Neutrophil (primary cell): ENCODE results near the gene NANP.

ENCODE experiments used
- H3K27ac ChIP-seq: fragments of 200-600 bp; sonication (generic); 2 replicates; pipeline ENCODE4 v1.5.1; 2016; ENCODE audit warnings: mild to moderate bottlenecking, moderate library complexity
- H3K27me3 ChIP-seq: fragments of 200-600 bp; sonication (generic); 2 replicates; pipeline ENCODE4 v1.6.0; 2016; ENCODE audit warnings: mild to moderate bottlenecking
- H3K36me3 ChIP-seq: fragments of 200-600 bp; sonication (generic); 2 replicates; pipeline ENCODE4 v1.5.1; 2017
- H3K4me1 ChIP-seq, 2 experiments: fragments of 200-600 bp in 1 of 2; sonication (generic) in 1 of 2; 1 replicate in 1 of 2; 2 replicates in 1 of 2; pipeline versions ENCODE4 v1.5.1 to v1.6.1; 2013 to 2016; ENCODE audit warnings: low read depth in 1 of 2, low read length in 1 of 2, mild to moderate bottlenecking in 1 of 2, moderate library complexity in 1 of 2; ENCODE audit not compliant: control insufficient read depth in 1 of 2, insufficient read depth in 1 of 2
- H3K4me3 ChIP-seq, 2 experiments: fragments of 200-600 bp in 1 of 2; sonication (generic) in 1 of 2; 1 replicate in 1 of 2; 2 replicates in 1 of 2; pipeline ENCODE4 v1.5.1; 2013 to 2016; ENCODE audit warnings: low read depth in 1 of 2, low read length in 1 of 2, mild to moderate bottlenecking in 1 of 2, moderate library complexity in 1 of 2
- H3K9me3 ChIP-seq: fragments of 200-600 bp; sonication (generic); 2 replicates; pipeline ENCODE4 v1.5.1; 2016
- TF ChIP-seq, protein P1 (sequence below): fragments of 200-600 bp; sonication (generic); IDR thresholded peaks from 2 replicates; pipeline ENCODE4 v1.5.1; 2016; ENCODE audit warnings: antibody characterized with exemption

The NANP gene

GRCh38 chr20:25623736-25624499, at the start of gene NANP:
Gene NANP, minus strand, starts transcription at chr20:25624014. Its CDS starts 66 bp downstream, at chr20:25623948.
- TF ChIP-seq, protein P1, sequence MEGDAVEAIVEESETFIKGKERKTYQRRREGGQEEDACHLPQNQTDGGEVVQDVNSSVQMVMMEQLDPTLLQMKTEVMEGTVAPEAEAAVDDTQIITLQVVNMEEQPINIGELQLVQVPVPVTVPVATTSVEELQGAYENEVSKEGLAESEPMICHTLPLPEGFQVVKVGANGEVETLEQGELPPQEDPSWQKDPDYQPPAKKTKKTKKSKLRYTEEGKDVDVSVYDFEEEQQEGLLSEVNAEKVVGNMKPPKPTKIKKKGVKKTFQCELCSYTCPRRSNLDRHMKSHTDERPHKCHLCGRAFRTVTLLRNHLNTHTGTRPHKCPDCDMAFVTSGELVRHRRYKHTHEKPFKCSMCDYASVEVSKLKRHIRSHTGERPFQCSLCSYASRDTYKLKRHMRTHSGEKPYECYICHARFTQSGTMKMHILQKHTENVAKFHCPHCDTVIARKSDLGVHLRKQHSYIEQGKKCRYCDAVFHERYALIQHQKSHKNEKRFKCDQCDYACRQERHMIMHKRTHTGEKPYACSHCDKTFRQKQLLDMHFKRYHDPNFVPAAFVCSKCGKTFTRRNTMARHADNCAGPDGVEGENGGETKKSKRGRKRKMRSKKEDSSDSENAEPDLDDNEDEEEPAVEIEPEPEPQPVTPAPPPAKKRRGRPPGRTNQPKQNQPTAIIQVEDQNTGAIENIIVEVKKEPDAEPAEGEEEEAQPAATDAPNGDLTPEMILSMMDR: no peak
- H3K4me3 ChIP-seq: peak within 1 kb of the TSS; percentile 66 to 95
- no peaks in the 10 kb centered on the region for H3K9me3 ChIP-seq

GRCh38 chr20:25672659-25673235, 48.9 kb upstream of the NANP start:
- Histone ChIP-seq H3K4me3 (no peak overlapping the region), H3K9me3 (no peaks in the 10 kb centered on the region), H3K36me3 (peaks cover 22% of the 10 kb centered on the region), H3K4me1 (peaks cover 21 to 28% of the 10 kb centered on the region in 2 experiments), H3K27ac (peak overlapping the region; percentile 59), H3K27me3 (no peaks in the 10 kb centered on the region)
- TF ChIP-seq, protein P1: no peak

More at GRCh38 chr20:25623736-25624499, at the start of gene NANP:
- H3K27ac ChIP-seq: peak within 1 kb of the TSS; percentile 78
- peaks cover 23 to 27% of the 10 kb centered on the region in 2 experiments for H3K4me1 ChIP-seq
- no peaks in the 10 kb centered on the region for H3K27me3 ChIP-seq
- no peaks in the 10 kb centered on the region for H3K36me3 ChIP-seq

DNA sequence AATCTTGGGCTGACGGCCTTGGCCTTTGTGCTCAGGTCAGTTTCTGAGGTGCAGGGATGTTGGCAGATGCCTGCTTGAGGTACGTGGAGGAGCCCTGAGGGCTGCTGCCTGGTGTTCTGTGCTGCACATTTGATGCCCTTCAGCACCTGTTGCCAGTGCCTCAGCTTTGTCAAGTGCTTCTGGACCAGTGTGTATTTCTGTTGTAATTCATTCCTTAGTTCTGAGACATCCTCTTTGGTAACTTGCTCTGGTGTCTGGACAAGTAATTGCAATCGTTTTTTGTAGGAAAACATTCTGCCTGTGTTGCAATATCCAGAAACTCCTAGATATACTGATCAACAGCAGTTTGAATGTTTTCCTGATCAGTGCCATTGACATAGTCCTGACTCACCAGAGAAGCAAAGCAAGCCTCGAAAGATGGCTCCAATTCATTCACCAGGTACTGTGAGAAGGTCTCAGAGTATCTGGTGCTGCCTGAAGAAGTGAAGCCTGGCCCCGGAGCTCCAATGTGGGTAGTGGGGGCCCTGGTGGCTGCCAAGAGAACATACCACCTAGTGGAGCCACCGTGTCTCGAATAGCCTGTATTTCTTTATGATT, 46.1 kb upstream of the NANP start:
- H3K27ac ChIP-seq: no peak overlapping the region
- H3K4me1 ChIP-seq: peaks cover 16 to 25% of the 10 kb centered on the region in 2 experiments
- H3K9me3 ChIP-seq: no peaks in the 10 kb centered on the region
- TF ChIP-seq, protein P1: no peak
- no peaks in the 10 kb centered on the region for H3K27me3 ChIP-seq
- H3K4me3 ChIP-seq: no peak overlapping the region
- H3K36me3 ChIP-seq: peaks cover 3% of the 10 kb centered on the region

- no peak overlapping the region for H3K4me3 ChIP-seq
- no peaks in the 10 kb centered on the region for H3K27me3 ChIP-seq
- TF ChIP-seq, protein P1: no peak
- H3K36me3 ChIP-seq: no peaks in the 10 kb centered on the region
- no peak overlapping the region for H3K27ac ChIP-seq
- H3K9me3 ChIP-seq: no peaks in the 10 kb centered on the region
- H3K4me1 ChIP-seq: peaks cover 15 to 25% of the 10 kb centered on the region in 2 experiments
These were observed 44.6 kb upstream of the NANP start for GRCh38 chr20:25668446-25668845.

GRCh38 chr20:25659999-25660398, 36.2 kb upstream of the NANP start:
- H3K9me3 ChIP-seq: no peaks in the 10 kb centered on the region

More at GRCh38 chr20:25659999-25660398, 36.2 kb upstream of the NANP start:
- TF ChIP-seq, protein P1: no peak
- Histone ChIP-seq H3K4me1 (no peaks in the 10 kb centered on the region), H3K4me3 (no peak overlapping the region), H3K36me3 (no peaks in the 10 kb centered on the region), H3K27ac (no peak overlapping the region), H3K27me3 (no peaks in the 10 kb centered on the region)
